ENCODE measurements around the gene MBTPS1. TPM values are rescaled to one million over a fixed set of nuclear protein-coding genes. Genes with fewer than 3 reads are reported as not detected.

Gene MBTPS1
- total RNA-seq, 4 donors from 2014 or later, result 85.1 to 122 (median 105) TPM

- no peak for TF ChIP-seq CTCF (IDR thresholded peaks at IDR 0.05; ENCODE audit: low read depth)
These were observed 26.3 kb upstream of the MBTPS1 start for GRCh38 chr16:84143081-84143480.

- no peak for TF ChIP-seq CTCF (IDR thresholded peaks at IDR 0.05; ENCODE audit: low read depth)
These were observed 24.5 kb upstream of the MBTPS1 start for GRCh38 chr16:84141143-84141670.

- TF ChIP-seq CTCF (IDR thresholded peaks at IDR 0.05; ENCODE audit: low read depth), result no peak
These were observed 23.0 kb upstream of the MBTPS1 start for GRCh38 chr16:84139628-84140258.

GRCh38 chr16:84138824-84139627 lies 22.3 kb upstream of the MBTPS1 start:
- no peak for TF ChIP-seq CTCF (IDR thresholded peaks at IDR 0.05; ENCODE audit: low read depth)

GRCh38 chr16:84138500-84138823 lies 21.7 kb upstream of the MBTPS1 start:
- TF ChIP-seq CTCF (IDR thresholded peaks at IDR 0.05; ENCODE audit: low read depth), result no peak

GRCh38 chr16:84137769-84138357 lies 21.1 kb upstream of the MBTPS1 start:
- no peak for TF ChIP-seq CTCF (IDR thresholded peaks at IDR 0.05; ENCODE audit: low read depth)

GRCh38 chr16:84137287-84137686 lies 20.5 kb upstream of the MBTPS1 start:
- no peak for TF ChIP-seq CTCF (IDR thresholded peaks at IDR 0.05; ENCODE audit: low read depth)
